Measurements from ENCODE around the gene APBA2. TPM values are rescaled to one million over a fixed set of nuclear protein-coding genes. Genes with fewer than 3 reads are reported as not detected.

APBA2 gene
- total RNA-seq, 1 donor from 2014 or later = 51.4 TPM

DNA sequence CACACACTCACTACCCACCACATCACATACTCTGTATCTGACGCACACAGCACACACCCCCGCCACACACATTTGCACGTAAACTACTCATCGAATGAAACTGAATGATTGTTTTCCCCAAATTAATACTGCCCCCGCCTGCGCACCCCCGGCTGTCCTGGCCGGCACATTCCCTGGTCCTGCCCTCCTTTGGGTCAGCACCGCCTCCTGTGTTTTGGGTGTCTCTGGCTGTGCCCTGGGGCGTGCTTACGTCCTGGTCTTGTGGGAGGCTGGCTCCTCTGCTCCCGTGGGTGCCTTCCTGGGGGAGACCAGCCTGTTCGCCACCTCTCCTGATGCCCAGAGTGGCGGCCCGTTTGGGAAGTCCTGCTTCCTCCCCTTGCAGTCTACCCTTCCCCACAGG, 30.2 kb downstream of the APBA2 start:
- DNase-seq (ENCODE audit: low read depth) = no peak
- TF ChIP-seq, protein P1, sequence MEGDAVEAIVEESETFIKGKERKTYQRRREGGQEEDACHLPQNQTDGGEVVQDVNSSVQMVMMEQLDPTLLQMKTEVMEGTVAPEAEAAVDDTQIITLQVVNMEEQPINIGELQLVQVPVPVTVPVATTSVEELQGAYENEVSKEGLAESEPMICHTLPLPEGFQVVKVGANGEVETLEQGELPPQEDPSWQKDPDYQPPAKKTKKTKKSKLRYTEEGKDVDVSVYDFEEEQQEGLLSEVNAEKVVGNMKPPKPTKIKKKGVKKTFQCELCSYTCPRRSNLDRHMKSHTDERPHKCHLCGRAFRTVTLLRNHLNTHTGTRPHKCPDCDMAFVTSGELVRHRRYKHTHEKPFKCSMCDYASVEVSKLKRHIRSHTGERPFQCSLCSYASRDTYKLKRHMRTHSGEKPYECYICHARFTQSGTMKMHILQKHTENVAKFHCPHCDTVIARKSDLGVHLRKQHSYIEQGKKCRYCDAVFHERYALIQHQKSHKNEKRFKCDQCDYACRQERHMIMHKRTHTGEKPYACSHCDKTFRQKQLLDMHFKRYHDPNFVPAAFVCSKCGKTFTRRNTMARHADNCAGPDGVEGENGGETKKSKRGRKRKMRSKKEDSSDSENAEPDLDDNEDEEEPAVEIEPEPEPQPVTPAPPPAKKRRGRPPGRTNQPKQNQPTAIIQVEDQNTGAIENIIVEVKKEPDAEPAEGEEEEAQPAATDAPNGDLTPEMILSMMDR (IDR thresholded peaks at IDR 0.05; ENCODE audit: insufficient read depth, low read length, poor library complexity, severe bottlenecking) = no peak
- no peaks in the 10 kb centered on the region for H3K36me3 ChIP-seq (ENCODE audit: control insufficient read depth, insufficient read depth, low read length)
- no peaks in the 10 kb centered on the region for H3K27me3 ChIP-seq (ENCODE audit: control insufficient read depth, insufficient read depth, low read length)
- H3K4me3 ChIP-seq (ENCODE audit: low read depth, low read length) = no peak overlapping the region

DNA sequence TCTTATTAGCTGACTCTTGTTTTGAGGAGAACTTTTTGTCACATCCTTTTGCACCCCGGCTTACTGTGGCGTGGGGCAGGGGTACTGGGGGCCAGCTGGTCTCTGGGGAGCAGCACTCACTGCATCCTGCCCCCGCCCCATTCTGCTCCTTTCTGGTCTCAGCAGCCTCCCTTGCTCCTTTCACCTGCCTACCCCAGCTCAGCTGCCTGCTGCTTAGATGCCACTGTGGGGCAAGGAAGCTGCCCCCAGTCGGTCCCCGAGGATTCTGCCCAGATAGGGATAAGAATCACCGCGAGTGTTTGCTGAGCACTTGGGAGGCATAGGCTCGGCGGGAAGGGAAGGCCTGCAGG, 32.0 kb downstream of the APBA2 start:
- H3K4me3 ChIP-seq (ENCODE audit: low read depth, low read length) = no peak overlapping the region
- TF ChIP-seq, protein P1 (IDR thresholded peaks at IDR 0.05; ENCODE audit: insufficient read depth, low read length, poor library complexity, severe bottlenecking) = no peak
- DNase-seq (ENCODE audit: low read depth) = no peak
- H3K27me3 ChIP-seq (ENCODE audit: control insufficient read depth, insufficient read depth, low read length) = no peaks in the 10 kb centered on the region
- no peaks in the 10 kb centered on the region for H3K36me3 ChIP-seq (ENCODE audit: control insufficient read depth, insufficient read depth, low read length)

DNA sequence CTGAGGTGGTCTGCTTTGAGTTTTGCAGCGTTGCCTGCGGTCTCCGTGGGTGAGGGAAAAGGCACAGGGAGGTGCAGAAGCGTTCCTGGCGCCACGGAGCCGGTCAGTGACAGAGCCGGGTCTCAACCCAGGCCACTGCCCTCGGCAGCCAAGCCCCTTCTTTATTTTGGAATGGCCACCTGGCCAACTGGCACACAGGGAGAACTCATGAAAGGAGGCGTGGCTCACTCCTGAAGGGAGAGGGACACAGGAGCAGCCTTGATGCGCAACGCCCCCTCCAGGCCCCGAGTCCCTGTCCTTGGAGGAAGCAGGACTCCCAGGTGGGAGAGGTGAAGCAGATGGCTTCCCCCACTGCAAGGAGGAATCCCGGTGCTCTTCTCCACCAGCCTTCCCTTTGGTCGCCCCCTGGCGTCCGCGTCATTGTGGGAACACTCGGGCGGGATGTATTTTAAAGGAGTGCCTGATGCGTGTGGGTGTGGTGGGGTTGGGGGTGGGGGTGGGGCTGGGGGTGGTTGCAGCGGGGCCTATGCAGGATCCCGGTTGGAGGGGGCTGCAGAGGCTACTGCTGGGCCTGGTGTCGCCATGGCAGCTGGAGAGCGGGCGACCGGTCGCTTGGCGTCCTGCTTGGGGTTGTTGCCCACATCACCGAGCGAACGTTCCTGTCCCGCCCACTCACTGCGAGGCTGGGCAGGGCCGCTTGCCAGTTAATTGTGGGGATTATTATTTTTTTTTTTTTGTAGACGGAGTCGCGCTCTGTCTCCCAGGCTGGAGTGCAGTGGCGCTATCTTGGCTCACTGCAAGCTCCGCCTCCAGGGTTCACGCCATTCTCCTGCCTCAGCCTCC, 32.6 kb downstream of the APBA2 start:
- DNase-seq (ENCODE audit: low read depth) = no peak
- no peaks in the 10 kb centered on the region for H3K27me3 ChIP-seq (ENCODE audit: control insufficient read depth, insufficient read depth, low read length)
- no peak overlapping the region for H3K4me3 ChIP-seq (ENCODE audit: low read depth, low read length)

DNA sequence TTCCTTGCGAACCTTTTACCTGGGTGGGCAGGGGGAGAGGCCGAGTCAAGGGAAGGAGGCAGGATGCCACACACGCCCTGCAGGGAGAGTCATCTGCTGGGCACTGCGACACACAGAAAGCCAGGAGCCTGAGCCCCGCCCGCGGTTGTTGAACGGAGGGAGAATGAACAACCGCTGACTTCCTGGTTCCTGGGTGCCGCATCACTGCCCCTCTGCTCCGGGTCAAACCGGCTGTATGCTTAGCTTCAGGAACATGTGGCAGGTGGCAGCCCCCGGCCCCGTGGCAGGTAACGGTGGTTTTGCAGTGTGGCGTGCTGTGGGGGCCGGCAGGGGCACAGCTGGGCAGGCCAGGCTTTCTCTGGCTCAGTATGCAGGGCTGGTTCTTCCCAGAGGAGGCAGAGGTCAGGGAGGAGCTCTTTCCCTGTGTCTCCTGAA, 33.4 kb downstream of the APBA2 start:
- no peaks in the 10 kb centered on the region for H3K27me3 ChIP-seq (ENCODE audit: control insufficient read depth, insufficient read depth, low read length)
- TF ChIP-seq, protein P1 (IDR thresholded peaks at IDR 0.05; ENCODE audit: insufficient read depth, low read length, poor library complexity, severe bottlenecking) = no peak
- H3K36me3 ChIP-seq (ENCODE audit: control insufficient read depth, insufficient read depth, low read length) = no peaks in the 10 kb centered on the region
- no peak for DNase-seq (ENCODE audit: low read depth)
- no peak overlapping the region for H3K4me3 ChIP-seq (ENCODE audit: low read depth, low read length)

More for the DNA sequence above, 32.6 kb downstream of the APBA2 start:
- TF ChIP-seq, protein P1 (IDR thresholded peaks at IDR 0.05; ENCODE audit: insufficient read depth, low read length, poor library complexity, severe bottlenecking) = no peak
- H3K36me3 ChIP-seq (ENCODE audit: control insufficient read depth, insufficient read depth, low read length) = no peaks in the 10 kb centered on the region

DNA sequence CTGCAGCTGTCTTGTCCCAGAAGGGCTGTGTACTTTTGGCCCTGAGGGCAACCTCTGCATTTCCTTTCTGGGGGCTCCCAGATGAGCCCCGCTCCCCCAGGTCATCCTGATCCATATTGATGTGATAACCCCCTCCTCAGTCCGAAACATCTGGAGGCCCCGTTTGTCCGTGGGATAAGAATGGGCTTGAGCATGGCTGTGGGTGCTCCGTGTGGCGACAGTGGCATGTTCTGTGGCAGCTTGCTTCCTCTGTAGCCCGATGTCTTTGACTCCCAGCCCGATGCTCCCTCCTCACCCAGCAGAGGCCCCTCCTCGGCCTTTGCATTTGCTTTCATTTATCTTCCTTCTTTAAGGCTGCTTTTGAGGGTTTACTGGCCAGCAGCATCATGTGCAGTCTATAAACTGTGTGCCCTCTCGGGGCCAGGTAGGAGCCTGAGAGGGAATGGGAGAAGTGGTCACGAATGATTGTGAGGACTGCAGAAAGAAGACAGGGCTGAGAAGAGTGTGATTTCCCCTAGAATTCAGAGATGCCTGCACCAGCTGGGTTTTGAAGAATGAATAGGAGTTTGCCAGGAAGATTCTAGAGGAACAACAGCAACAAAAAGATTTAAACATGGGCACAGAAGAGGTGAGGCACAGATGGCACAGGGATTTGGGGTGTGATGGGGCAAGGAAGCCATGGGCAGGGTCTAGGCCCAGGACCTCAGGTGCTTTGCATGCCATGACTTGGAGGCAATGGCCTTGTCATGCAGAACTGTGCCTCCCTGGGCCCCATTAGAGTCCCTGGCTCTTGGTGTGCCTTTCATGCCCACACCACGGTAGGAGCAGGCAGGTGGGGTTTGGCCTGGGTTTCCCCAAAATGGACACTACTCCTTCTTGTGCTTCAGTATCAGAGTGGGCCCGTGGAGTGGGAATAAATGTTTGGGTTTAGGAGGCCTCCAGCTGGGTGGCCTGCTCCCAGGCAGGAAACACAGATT, 34.2 kb downstream of the APBA2 start:
- H3K27me3 ChIP-seq (ENCODE audit: control insufficient read depth, insufficient read depth, low read length) = no peaks in the 10 kb centered on the region
- TF ChIP-seq, protein P1 (IDR thresholded peaks at IDR 0.05; ENCODE audit: insufficient read depth, low read length, poor library complexity, severe bottlenecking) = no peak
- no peak for DNase-seq (ENCODE audit: low read depth)
- no peaks in the 10 kb centered on the region for H3K36me3 ChIP-seq (ENCODE audit: control insufficient read depth, insufficient read depth, low read length)
- H3K4me3 ChIP-seq (ENCODE audit: low read depth, low read length) = no peak overlapping the region
